OCI-LY7 (cell line): ENCODE data around the gene AEN.

Experiments used
- EZH2phosphoT487 ChIP-seq: fragments of 200-600 bp; sonication (generic); IDR thresholded peaks from 2 replicates; pipeline ENCODE4 v1.6.1; 2018; ENCODE audit warnings: low read depth, borderline replicate concordance, mild to moderate bottlenecking, mixed run types, antibody characterized with exemption, low read length, moderate library complexity, mixed read lengths
- TF ChIP-seq, protein P1 (sequence below): fragments of 200-600 bp; sonication (generic); conservative IDR thresholded peaks from 2 replicates; pipeline ENCODE4 v1.5.1; 2014; ENCODE audit warnings: mild to moderate bottlenecking, antibody characterized with exemption, low read length, moderate library complexity, mixed read lengths

DNA sequence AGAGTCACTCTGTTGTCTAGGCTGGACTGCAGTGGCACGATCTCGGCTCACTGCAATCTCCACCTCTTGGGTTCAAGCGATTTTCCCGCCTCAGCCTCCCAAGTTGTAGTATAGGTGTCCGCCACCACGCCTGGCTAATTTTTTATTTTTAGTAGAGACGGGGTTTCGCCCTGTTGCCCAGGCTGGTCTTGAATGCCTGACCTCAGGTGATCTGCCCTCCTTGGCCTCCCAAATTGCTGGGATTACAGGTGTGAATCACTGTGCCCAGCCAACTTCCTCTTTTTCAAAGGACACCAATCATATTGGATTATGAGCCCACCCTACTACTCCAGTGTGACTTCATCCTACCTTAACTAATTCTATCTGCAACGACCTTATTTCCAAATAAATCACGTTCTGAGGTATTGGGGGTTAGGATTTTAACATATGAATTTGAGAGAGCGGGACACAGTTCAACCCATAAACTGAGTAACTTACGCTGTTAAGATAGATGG lies 20.9 kb downstream of the AEN start:
- TF ChIP-seq, protein P1, sequence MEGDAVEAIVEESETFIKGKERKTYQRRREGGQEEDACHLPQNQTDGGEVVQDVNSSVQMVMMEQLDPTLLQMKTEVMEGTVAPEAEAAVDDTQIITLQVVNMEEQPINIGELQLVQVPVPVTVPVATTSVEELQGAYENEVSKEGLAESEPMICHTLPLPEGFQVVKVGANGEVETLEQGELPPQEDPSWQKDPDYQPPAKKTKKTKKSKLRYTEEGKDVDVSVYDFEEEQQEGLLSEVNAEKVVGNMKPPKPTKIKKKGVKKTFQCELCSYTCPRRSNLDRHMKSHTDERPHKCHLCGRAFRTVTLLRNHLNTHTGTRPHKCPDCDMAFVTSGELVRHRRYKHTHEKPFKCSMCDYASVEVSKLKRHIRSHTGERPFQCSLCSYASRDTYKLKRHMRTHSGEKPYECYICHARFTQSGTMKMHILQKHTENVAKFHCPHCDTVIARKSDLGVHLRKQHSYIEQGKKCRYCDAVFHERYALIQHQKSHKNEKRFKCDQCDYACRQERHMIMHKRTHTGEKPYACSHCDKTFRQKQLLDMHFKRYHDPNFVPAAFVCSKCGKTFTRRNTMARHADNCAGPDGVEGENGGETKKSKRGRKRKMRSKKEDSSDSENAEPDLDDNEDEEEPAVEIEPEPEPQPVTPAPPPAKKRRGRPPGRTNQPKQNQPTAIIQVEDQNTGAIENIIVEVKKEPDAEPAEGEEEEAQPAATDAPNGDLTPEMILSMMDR, result no peak
- no peak for TF ChIP-seq EZH2phosphoT487
